Activated T-helper 9 cell treated with anti-CD3 and anti-CD28 coated beads, Interleukin-2, amount 50 U/mL, for 16 hours (primary cell): ENCODE results near the gene SLC16A5.
A peak's percentile ranks its signal among the peaks of the same experiment; 100 is the strongest.
"Not testable (repeated sequence)": the region's sequence is repeated elsewhere in the genome, so short reads cannot be mapped to it uniquely, and the experiment has no call there.

ENCODE experiments used
- DNase-seq: peaks from one replicate; pipeline ENCODE4 v3.0.0-alpha.2; 2020; ENCODE audit warnings: low read depth

Gene SLC16A5

GRCh38 chr17:75133607-75134347 lies 46.0 kb downstream of the SLC16A5 start:
- DNase-seq: not testable (repeated sequence)

GRCh38 chr17:75135452-75135851 lies 47.7 kb downstream of the SLC16A5 start:
- no peak for DNase-seq

GRCh38 chr17:75135946-75136345 lies 48.2 kb downstream of the SLC16A5 start:
- no peak for DNase-seq

GRCh38 chr17:75137762-75138161 lies 50.0 kb downstream of the SLC16A5 start:
- not testable (repeated sequence) for DNase-seq

- no peak for DNase-seq
These were observed 50.8 kb downstream of the SLC16A5 start for GRCh38 chr17:75138519-75138918.

GRCh38 chr17:75142236-75142971 lies 54.6 kb downstream of the SLC16A5 start:
- DNase-seq: no peak

GRCh38 chr17:75144816-75145512 lies 57.2 kb downstream of the SLC16A5 start:
- no peak for DNase-seq

- no peak for DNase-seq
These were observed 58.8 kb downstream of the SLC16A5 start for GRCh38 chr17:75146592-75146991.

- no peak for DNase-seq
These were observed 60.3 kb downstream of the SLC16A5 start for GRCh38 chr17:75147878-75148546.

- no peak for DNase-seq
These were observed 64.2 kb downstream of the SLC16A5 start for GRCh38 chr17:75151930-75152329.

- DNase-seq: no peak
These were observed 64.8 kb downstream of the SLC16A5 start for GRCh38 chr17:75152523-75152921.

- no peak for DNase-seq
These were observed 65.4 kb downstream of the SLC16A5 start for GRCh38 chr17:75152922-75153779.

- no peak for DNase-seq
These were observed 66.0 kb downstream of the SLC16A5 start for GRCh38 chr17:75153780-75154194.

GRCh38 chr17:75154195-75155106 lies 66.7 kb downstream of the SLC16A5 start, which contains the start of gene JPT1:
Gene JPT1, minus strand, starts transcription at chr17:75154512. Its CDS starts 115 bp downstream, at chr17:75154397.
- peak; percentile 96 for DNase-seq

GRCh38 chr17:75155191-75155601 lies 67.4 kb downstream of the SLC16A5 start:
- no peak for DNase-seq
